ENCODE data around the gene GULP1. TPM values are rescaled to one million over a fixed set of nuclear protein-coding genes. Genes with fewer than 3 reads are reported as not detected.

Gene GULP1
- total RNA-seq, 1 experiment from 2014 or later: 76.0 TPM

DNA sequence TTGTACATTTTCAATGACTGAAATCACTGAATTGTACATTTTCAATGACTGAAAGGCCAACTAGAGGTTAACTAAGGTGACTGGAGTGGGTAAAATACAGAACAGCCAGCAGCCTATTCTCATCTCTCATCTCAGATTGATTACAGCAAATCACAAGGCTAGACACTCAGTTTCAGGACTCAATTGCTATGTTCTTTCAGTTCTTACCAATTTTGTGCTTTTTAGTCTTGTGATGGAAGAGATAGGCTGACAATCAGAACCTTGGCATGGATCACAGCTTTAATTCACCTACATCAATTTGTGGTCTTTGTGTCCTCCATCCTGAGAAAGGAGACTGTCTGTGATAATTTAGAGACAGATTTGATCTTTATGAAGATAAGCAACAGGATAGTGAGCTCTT, 124.7 kb downstream of the GULP1 start (continued):
- TF ChIP-seq POLR2AphosphoS5 (IDR thresholded peaks at IDR 0.05; ENCODE audit: low read depth, low read length): no peak
- TF ChIP-seq YY1 (IDR thresholded peaks at IDR 0.05; ENCODE audit: extremely low read depth, insufficient replicate concordance, low read depth, low read length): no peak
- TF ChIP-seq, protein P1, sequence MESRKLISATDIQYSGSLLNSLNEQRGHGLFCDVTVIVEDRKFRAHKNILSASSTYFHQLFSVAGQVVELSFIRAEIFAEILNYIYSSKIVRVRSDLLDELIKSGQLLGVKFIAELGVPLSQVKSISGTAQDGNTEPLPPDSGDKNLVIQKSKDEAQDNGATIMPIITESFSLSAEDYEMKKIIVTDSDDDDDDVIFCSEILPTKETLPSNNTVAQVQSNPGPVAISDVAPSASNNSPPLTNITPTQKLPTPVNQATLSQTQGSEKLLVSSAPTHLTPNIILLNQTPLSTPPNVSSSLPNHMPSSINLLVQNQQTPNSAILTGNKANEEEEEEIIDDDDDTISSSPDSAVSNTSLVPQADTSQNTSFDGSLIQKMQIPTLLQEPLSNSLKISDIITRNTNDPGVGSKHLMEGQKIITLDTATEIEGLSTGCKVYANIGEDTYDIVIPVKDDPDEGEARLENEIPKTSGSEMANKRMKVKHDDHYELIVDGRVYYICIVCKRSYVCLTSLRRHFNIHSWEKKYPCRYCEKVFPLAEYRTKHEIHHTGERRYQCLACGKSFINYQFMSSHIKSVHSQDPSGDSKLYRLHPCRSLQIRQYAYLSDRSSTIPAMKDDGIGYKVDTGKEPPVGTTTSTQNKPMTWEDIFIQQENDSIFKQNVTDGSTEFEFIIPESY (IDR thresholded peaks at IDR 0.05; ENCODE audit: extremely low read depth, insufficient replicate concordance, low read length): no peak
- TF ChIP-seq, protein P2, sequence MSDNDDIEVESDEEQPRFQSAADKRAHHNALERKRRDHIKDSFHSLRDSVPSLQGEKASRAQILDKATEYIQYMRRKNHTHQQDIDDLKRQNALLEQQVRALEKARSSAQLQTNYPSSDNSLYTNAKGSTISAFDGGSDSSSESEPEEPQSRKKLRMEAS (IDR thresholded peaks at IDR 0.05): no peak
- no peak for TF ChIP-seq ZNF274 (IDR thresholded peaks at IDR 0.05; ENCODE audit: low read depth, low read length)

DNA sequence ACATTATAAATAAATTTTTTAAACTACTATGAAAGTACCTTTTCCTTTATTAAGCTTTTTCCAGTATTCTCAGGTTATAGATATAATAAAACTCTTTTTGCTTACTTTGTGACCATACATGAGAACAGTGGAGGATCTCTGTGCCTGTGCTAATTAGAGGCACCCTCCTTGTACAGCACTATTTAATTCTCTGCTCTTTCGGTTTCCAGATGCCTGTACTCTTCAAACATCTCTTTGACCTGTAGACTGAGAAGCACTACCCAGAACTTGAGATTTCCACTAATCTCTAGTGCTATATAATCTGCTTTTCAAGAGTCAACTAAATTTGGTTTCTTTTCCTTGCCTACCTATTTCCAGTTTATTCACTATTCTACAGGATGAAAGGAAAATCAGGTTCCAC, 131.1 kb downstream of the GULP1 start:
- ATAC-seq (no peak), DNase-seq (ENCODE audit: low read depth, low spot score) (no peak)
- Histone ChIP-seq H3K9me2 (ENCODE audit: insufficient read depth) (no peaks in the 10 kb centered on the region), H3K4me2 (ENCODE audit: low read length) (no peak overlapping the region), H2AFZ (ENCODE audit: low read depth, low read length, poor library complexity, severe bottlenecking) (no peak overlapping the region), H3K79me2 (ENCODE audit: insufficient read depth, low read length) (peaks cover 39% of the 10 kb centered on the region), H3K27ac (ENCODE audit: low read depth, low read length) (no peak overlapping the region), H3K36me3 (ENCODE audit: control insufficient read depth in 1 of 2, insufficient read depth in 2 of 2, low read length in 2 of 2) (0 out of 4 replicates have a peak, but pooled peaks cover 0 to 8% of the 10 kb centered on the region in 2 experiments), H3K27me3 (ENCODE audit: insufficient read depth, low read length) (no peaks in the 10 kb centered on the region), H3K4me3 (replicated peaks in 1 of 2; ENCODE audit: low read depth in 1 of 2, low read length in 2 of 2) (no peak overlapping the region), H4K20me1 (ENCODE audit: insufficient read depth) (no peaks in the 10 kb centered on the region), H3K9me3 (ENCODE audit: control insufficient read depth in 1 of 2, insufficient read depth in 1 of 2, low read depth in 1 of 2, low read length in 2 of 2) (no peaks in the 10 kb centered on the region), H3K9ac (ENCODE audit: low read length) (no peak overlapping the region), H3K4me1 (ENCODE audit: control insufficient read depth in 1 of 2, insufficient read depth in 2 of 2, low read length in 2 of 2) (no peaks in the 10 kb centered on the region)
- ChIA-PET RAD21 (ENCODE audit: low non-redundant PET in 1 of 2, low total read pairs in 2 of 2, uncharacterized antibody in 2 of 2, unreplicated experiment in 2 of 2) (no interaction called here), POLR2A (no interaction called here), CTCF (no interaction called here)
- intact Hi-C loops (cut with micrococcal nuclease): no loop called here
- no TSS peak for BruUV-seq (replicated peaks)
- TF ChIP-seq SRF (IDR thresholded peaks at IDR 0.05; ENCODE audit: low read depth): no peak
- TF ChIP-seq ZNF274 (IDR thresholded peaks at IDR 0.05; ENCODE audit: low read depth, low read length): no peak
- no peak for TF ChIP-seq EGR1 (IDR thresholded peaks at IDR 0.05; ENCODE audit: low read depth)
- TF ChIP-seq, protein P3, sequence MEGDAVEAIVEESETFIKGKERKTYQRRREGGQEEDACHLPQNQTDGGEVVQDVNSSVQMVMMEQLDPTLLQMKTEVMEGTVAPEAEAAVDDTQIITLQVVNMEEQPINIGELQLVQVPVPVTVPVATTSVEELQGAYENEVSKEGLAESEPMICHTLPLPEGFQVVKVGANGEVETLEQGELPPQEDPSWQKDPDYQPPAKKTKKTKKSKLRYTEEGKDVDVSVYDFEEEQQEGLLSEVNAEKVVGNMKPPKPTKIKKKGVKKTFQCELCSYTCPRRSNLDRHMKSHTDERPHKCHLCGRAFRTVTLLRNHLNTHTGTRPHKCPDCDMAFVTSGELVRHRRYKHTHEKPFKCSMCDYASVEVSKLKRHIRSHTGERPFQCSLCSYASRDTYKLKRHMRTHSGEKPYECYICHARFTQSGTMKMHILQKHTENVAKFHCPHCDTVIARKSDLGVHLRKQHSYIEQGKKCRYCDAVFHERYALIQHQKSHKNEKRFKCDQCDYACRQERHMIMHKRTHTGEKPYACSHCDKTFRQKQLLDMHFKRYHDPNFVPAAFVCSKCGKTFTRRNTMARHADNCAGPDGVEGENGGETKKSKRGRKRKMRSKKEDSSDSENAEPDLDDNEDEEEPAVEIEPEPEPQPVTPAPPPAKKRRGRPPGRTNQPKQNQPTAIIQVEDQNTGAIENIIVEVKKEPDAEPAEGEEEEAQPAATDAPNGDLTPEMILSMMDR (IDR thresholded peaks at IDR 0.05 in 2 of 3, conservative IDR thresholded peaks at IDR 0.05 in 1 of 3; ENCODE audit: borderline replicate concordance in 1 of 3, insufficient read depth in 1 of 3, low read depth in 2 of 3, low read length in 2 of 3): no peak
- TF ChIP-seq YY1 (IDR thresholded peaks at IDR 0.05; ENCODE audit: extremely low read depth, insufficient replicate concordance, low read depth, low read length): no peak
- no peak for TF ChIP-seq FOSL1 (IDR thresholded peaks at IDR 0.05; ENCODE audit: low read depth)
- TF ChIP-seq ZFX (IDR thresholded peaks at IDR 0.05): no peak
- no peak for TF ChIP-seq SIN3A (IDR thresholded peaks at IDR 0.05; ENCODE audit: low read depth)
- TF ChIP-seq, protein P1 (IDR thresholded peaks at IDR 0.05; ENCODE audit: extremely low read depth, insufficient replicate concordance, low read length): no peak
- TF ChIP-seq, protein P4, sequence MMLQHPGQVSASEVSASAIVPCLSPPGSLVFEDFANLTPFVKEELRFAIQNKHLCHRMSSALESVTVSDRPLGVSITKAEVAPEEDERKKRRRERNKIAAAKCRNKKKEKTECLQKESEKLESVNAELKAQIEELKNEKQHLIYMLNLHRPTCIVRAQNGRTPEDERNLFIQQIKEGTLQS (IDR thresholded peaks at IDR 0.05): no peak
